ENCODE data around the gene CPEB1.

DNA sequence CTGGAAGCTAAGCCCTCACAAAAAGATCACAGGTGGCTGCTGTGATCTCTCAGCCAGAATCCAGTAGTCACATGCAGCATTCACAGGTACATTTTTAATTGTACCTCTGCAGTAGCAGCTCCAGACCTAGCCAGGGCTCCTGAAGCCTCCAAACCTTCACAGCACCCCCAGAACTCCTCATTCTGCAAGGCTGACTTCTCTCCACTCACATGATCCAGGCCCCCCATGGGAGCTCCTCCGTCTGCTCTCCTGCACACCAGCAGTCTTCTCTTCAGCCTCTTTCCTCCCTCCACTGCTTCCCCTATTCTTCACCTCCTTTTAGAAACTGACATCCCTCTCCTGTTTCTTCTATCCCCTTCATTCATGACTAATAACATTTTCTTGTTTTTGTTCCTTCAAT, 13.2 kb upstream of the CPEB1 start:
- TF ChIP-seq, protein P1, sequence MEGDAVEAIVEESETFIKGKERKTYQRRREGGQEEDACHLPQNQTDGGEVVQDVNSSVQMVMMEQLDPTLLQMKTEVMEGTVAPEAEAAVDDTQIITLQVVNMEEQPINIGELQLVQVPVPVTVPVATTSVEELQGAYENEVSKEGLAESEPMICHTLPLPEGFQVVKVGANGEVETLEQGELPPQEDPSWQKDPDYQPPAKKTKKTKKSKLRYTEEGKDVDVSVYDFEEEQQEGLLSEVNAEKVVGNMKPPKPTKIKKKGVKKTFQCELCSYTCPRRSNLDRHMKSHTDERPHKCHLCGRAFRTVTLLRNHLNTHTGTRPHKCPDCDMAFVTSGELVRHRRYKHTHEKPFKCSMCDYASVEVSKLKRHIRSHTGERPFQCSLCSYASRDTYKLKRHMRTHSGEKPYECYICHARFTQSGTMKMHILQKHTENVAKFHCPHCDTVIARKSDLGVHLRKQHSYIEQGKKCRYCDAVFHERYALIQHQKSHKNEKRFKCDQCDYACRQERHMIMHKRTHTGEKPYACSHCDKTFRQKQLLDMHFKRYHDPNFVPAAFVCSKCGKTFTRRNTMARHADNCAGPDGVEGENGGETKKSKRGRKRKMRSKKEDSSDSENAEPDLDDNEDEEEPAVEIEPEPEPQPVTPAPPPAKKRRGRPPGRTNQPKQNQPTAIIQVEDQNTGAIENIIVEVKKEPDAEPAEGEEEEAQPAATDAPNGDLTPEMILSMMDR (IDR thresholded peaks at IDR 0.05), result no peak
- no peak for TF ChIP-seq EZH2 (IDR thresholded peaks at IDR 0.05; ENCODE audit: borderline replicate concordance, insufficient read depth, low read depth, low read length, poor library complexity, severe bottlenecking)

All from B cell (primary cell).